Common myeloid progenitor, CD34-positive (primary cell): ENCODE results near the gene MYO10.

Experiments used
- CTCF ChIA-PET: fragments of 350-600 bp; sonication (Branson Sonifier 250); formaldehyde crosslinking; loops from one replicate; lab custom pipeline; 2021; ENCODE audit warnings: antibody characterized with exemption; lab: Charles Lee
- POLR2A ChIA-PET: fragments of 350-600 bp; sonication (Branson Sonifier 250); formaldehyde crosslinking; loops from one replicate; lab custom pipeline; 2021; ENCODE audit warnings: antibody characterized with exemption; lab: Charles Lee
- DNase-seq, 3 donors: peaks; one replicate each; pipeline versions ENCODE4 v3.0.0 to v3.0.0-alpha.2; 2013
- H3K27ac ChIP-seq, 2 experiments: 1 replicate in 1 of 2; 2 replicates in 1 of 2; pipeline ENCODE4 v1.7.0; 2013; ENCODE audit warnings: inconsistent platforms in 2 of 2, low read length in 2 of 2, mild to moderate bottlenecking in 2 of 2, low read depth in 1 of 2, moderate library complexity in 1 of 2; ENCODE audit not compliant: severe bottlenecking in 2 of 2, insufficient read depth in 1 of 2, poor library complexity in 1 of 2
- H3K27me3 ChIP-seq, 5 experiments: replicated peaks in 2 of 5; 1 replicate in 3 of 5; 2 replicates in 2 of 5; pipeline versions ENCODE4 v1.6.1 to v1.7.0; 2013; ENCODE audit warnings: low read length in 4 of 5, mild to moderate bottlenecking in 2 of 5, moderate library complexity in 2 of 5, inconsistent platforms in 1 of 5; ENCODE audit not compliant: insufficient read depth in 5 of 5, control insufficient read depth in 4 of 5
- H3K36me3 ChIP-seq, 4 experiments: 1 replicate in 2 of 4; 2 replicates in 2 of 4; pipeline versions ENCODE4 v1.6.1 to v1.7.0; 2013; ENCODE audit warnings: low read length in 3 of 4, control low read depth in 1 of 4, mild to moderate bottlenecking in 1 of 4; ENCODE audit not compliant: control insufficient read depth in 4 of 4, insufficient read depth in 4 of 4
- H3K4me1 ChIP-seq, 4 experiments: 1 replicate in 3 of 4; 2 replicates in 1 of 4; pipeline versions ENCODE4 v1.6.1 to v1.7.1; 2013; ENCODE audit warnings: low read length in 3 of 4, mild to moderate bottlenecking in 3 of 4, control low read depth in 1 of 4, inconsistent platforms in 1 of 4, moderate library complexity in 1 of 4; ENCODE audit not compliant: control insufficient read depth in 4 of 4, insufficient read depth in 4 of 4; ENCODE audit errors: control extremely low read depth in 1 of 4
- H3K4me3 ChIP-seq, 7 experiments: 1 replicate in 4 of 7; 2 replicates in 3 of 7; pipeline versions ENCODE4 v1.5.1 to v1.7.0; 2013; ENCODE audit warnings: mild to moderate bottlenecking in 7 of 7, low read length in 6 of 7, moderate library complexity in 6 of 7, inconsistent platforms in 2 of 7, low read depth in 2 of 7, control low read depth in 1 of 7; ENCODE audit not compliant: insufficient read depth in 4 of 7, control insufficient read depth in 1 of 7; ENCODE audit errors: extremely low read depth in 1 of 7
- H3K9me3 ChIP-seq, 5 experiments: 1 replicate in 4 of 5; 2 replicates in 1 of 5; pipeline versions ENCODE4 v1.6.1 to v1.7.1; 2013; ENCODE audit warnings: low read length in 4 of 5, mild to moderate bottlenecking in 2 of 5, inconsistent platforms in 1 of 5, low read depth in 1 of 5, moderate library complexity in 1 of 5; ENCODE audit not compliant: control insufficient read depth in 4 of 5, insufficient read depth in 2 of 5; ENCODE audit errors: control extremely low read depth in 1 of 5
- WGBS: methylation state at CpG from one replicate; pipeline ENCODE4 v1.1.5; 2013; ENCODE audit not compliant: insufficient coverage; 5-methylcytosine and 5-hydroxymethylcytosine counted together

Gene MYO10

GRCh38 chr5:16784843-16785791, 151.0 kb downstream of the MYO10 start:
- ChIA-PET POLR2A (no interaction called here), CTCF (interaction anchor here (2.1 to 2.7 kb wide), 2 partner anchors 405 to 406 kb away, joined by 14 to 15 read pairs; no protein-coding TSS in a partner anchor)
- no peak overlapping the region for H3K27ac ChIP-seq
- H3K4me3 ChIP-seq = no peak overlapping the region
- H3K4me1 ChIP-seq = no peaks in the 10 kb centered on the region
- no peaks in the 10 kb centered on the region for H3K9me3 ChIP-seq
- WGBS = 84% methylated on average over 18 of the region's 26 CpGs
- no peaks in the 10 kb centered on the region for H3K36me3 ChIP-seq
- no peaks in the 10 kb centered on the region for H3K27me3 ChIP-seq
- DNase-seq = no peak

DNA sequence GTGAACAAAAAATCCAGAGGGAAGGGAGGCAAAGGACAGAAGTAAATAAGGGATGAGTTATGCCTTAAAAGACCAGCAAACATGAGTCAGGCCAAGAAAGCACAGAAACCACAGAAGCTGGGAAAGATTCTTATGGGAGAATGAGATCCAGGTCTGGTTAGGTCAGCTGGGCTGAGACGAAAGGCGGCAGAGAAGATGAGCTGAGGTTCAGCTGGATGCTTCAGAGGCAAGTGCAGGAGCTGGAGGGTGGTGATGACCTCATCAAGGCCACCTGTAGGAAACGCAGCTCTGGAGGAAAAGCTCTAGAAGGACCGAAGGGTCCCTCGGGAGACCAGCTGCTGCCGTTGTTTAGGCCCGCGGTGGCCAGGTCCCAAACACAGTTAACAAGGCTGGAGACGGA, 152.0 kb downstream of the MYO10 start:
- POLR2A ChIA-PET = no interaction called here
- WGBS = 98% methylated on average over 9 of the region's 9 CpGs
- Histone ChIP-seq H3K4me3 (no peak overlapping the region), H3K36me3 (no peaks in the 10 kb centered on the region), H3K27ac (no peak overlapping the region), H3K9me3 (no peaks in the 10 kb centered on the region), H3K27me3 (no peaks in the 10 kb centered on the region), H3K4me1 (no peaks in the 10 kb centered on the region)
- DNase-seq = no peak
- CTCF ChIA-PET = interaction anchor here (1.3 to 2.1 kb wide), 2 partner anchors 407 to 432 kb away, joined by 4 to 15 read pairs; no protein-coding TSS in a partner anchor

GRCh38 chr5:16781828-16782626, 154.1 kb downstream of the MYO10 start:
- no peaks in the 10 kb centered on the region for H3K4me1 ChIP-seq
- WGBS = 97% methylated on average over 10 of the region's 12 CpGs
- ChIA-PET CTCF (interaction anchor here (0.7 to 1.3 kb wide), 2 partner anchors 9 to 414 kb away, joined by 3 read pairs; no protein-coding TSS in a partner anchor), POLR2A (interaction anchor here (0.6 kb wide), 1 partner anchor 22 kb away, joined by 5 read pairs; no protein-coding TSS in a partner anchor)
- H3K36me3 ChIP-seq = no peaks in the 10 kb centered on the region
- H3K4me3 ChIP-seq = no peak overlapping the region
- DNase-seq = no peak
- H3K9me3 ChIP-seq = no peaks in the 10 kb centered on the region
- no peak overlapping the region for H3K27ac ChIP-seq
- H3K27me3 ChIP-seq = no peaks in the 10 kb centered on the region

DNA sequence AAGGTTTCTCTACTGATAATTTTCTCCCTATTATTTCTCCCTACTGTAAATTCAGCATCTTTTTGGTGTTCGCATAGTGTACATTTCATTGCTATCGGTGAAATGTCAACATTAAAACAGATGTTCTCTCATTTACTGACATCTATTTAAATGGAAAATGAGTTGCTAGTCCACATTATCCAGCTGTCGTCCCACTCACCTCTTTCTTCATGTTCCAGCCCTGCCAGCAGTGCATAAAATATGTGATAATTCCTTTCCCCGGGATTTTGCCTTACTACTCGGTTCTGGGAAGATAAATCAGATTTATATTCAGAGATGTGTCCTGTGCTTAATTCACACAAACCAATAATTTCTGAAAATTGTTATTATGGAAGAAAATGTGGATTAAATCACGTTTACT, 155.8 kb downstream of the MYO10 start:
- no peak overlapping the region for H3K27ac ChIP-seq
- no peaks in the 10 kb centered on the region for H3K27me3 ChIP-seq
- ChIA-PET CTCF (interaction anchor here (0.9 to 1.4 kb wide), 3 partner anchors 11 to 409 kb away, joined by 3 to 4 read pairs (median 3); no protein-coding TSS in a partner anchor), POLR2A (no interaction called here)
- no peak for DNase-seq
- no peaks in the 10 kb centered on the region for H3K9me3 ChIP-seq
- H3K36me3 ChIP-seq = no peaks in the 10 kb centered on the region
- 90% methylated on average over 2 of the region's 6 CpGs for WGBS
- no peaks in the 10 kb centered on the region for H3K4me1 ChIP-seq
- H3K4me3 ChIP-seq = no peak overlapping the region

GRCh38 chr5:16777432-16777831, 158.7 kb downstream of the MYO10 start:
- Histone ChIP-seq H3K36me3 (no peaks in the 10 kb centered on the region), H3K27ac (no peak overlapping the region), H3K27me3 (no peaks in the 10 kb centered on the region), H3K9me3 (no peaks in the 10 kb centered on the region), H3K4me3 (no peak overlapping the region), H3K4me1 (no peaks in the 10 kb centered on the region)
- CTCF ChIA-PET = no interaction called here
- no peak for DNase-seq
- WGBS = 100% methylated on average over 5 of the region's 5 CpGs
- POLR2A ChIA-PET = no interaction called here

DNA sequence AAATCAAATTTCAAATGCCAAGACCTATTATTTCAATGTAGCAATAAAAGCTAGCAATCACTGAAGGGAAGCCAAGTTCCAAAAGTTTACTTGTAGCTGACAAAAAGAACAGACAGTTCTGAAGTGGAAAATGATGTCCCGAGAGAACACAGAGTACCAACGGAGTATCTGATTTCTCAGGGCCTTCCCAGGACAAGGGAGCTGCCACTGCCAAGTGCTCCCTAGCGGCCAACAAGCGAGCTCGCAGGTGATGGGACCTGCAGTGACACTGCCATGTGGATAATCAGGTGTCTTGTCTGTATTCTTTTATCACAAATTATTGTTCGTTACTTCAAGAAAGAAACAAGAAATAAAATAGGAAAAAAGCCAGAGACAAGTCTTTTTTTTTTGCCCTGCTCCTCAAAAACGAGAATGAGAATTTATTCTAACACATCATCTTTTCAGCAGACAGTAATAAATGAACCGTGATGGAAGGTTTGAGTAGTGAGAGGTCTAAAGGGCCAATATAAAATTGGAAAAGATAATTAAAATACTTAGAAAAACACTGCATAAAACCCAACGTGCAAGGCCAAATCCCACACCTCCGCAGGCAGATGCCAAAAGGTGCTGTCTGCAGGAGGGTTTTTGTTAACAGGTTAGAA, 159.4 kb downstream of the MYO10 start:
- H3K27ac ChIP-seq = no peak overlapping the region
- no peaks in the 10 kb centered on the region for H3K4me1 ChIP-seq
- DNase-seq = no peak
- ChIA-PET CTCF (interaction anchor here (0.5 to 0.7 kb wide), 2 partner anchors 12 to 50 kb away, joined by 3 read pairs; no protein-coding TSS in a partner anchor), POLR2A (no interaction called here)
- no peaks in the 10 kb centered on the region for H3K9me3 ChIP-seq
- 98% methylated on average over 7 of the region's 10 CpGs for WGBS
- no peak overlapping the region for H3K4me3 ChIP-seq
- no peaks in the 10 kb centered on the region for H3K27me3 ChIP-seq
- H3K36me3 ChIP-seq = no peaks in the 10 kb centered on the region
